GM03348 (cell line): ENCODE measurements around the gene ITPR1.
A peak's percentile ranks its signal among the peaks of the same experiment; 100 is the strongest.
"Not testable (repeated sequence)": the region's sequence is repeated elsewhere in the genome, so short reads cannot be mapped to it uniquely, and the experiment has no call there.

Experiments used
- DNase-seq: peaks from one replicate; pipeline ENCODE4 v3.0.0; 2012; ENCODE audit warnings: low spot score

The ITPR1 gene

GRCh38 chr3:4597208-4597985 is 104.2 kb downstream of the ITPR1 start:
- DNase-seq: no peak

DNA sequence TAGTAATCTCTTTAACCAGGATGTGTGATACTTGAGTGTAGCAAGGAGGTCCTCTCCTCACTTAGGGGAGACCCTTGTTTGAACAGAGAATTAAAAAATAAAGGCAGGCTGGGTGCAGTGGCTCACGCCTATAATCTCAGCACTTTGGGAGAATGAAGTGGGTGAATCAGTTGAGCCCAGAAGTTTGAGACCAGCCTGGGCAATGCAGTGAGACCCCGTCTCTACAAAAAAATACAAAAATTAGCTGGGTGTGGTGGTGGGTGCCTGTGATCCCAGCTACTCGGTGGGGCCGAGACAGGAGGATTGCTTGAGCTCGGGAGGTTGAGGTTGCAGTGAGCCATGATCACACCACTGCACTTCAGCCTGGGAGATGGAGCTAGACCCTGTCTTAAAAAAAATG is 105.1 kb downstream of the ITPR1 start:
- not testable (repeated sequence) for DNase-seq

GRCh38 chr3:4599612-4600011 is 106.5 kb downstream of the ITPR1 start:
- DNase-seq: no peak

GRCh38 chr3:4600493-4600892 is 107.3 kb downstream of the ITPR1 start:
- DNase-seq: no peak

- DNase-seq: no peak
Observed at GRCh38 chr3:4601892-4602291, 108.7 kb downstream of the ITPR1 start.

DNA sequence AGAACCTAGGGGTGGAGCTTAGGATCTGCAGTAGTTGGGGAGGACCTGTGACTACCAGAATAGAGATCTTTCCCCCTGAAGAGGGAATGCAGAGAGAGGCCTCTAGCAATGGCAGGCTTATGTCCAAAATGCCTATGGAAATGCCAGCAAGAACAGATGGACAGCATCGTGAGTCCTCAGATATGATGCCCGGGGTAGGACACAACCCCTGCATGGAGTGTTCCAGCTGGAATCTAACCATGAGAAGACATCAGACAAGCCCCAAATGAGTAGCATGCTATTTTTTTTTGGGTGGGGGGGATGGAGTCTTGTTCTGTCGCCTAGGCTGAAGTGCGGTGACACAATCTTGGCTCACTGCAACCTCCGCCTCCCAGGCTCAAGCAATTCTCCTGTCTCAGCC is 111.5 kb downstream of the ITPR1 start:
- DNase-seq: no peak

GRCh38 chr3:4606911-4607310 is 113.8 kb downstream of the ITPR1 start:
- no peak for DNase-seq

DNA sequence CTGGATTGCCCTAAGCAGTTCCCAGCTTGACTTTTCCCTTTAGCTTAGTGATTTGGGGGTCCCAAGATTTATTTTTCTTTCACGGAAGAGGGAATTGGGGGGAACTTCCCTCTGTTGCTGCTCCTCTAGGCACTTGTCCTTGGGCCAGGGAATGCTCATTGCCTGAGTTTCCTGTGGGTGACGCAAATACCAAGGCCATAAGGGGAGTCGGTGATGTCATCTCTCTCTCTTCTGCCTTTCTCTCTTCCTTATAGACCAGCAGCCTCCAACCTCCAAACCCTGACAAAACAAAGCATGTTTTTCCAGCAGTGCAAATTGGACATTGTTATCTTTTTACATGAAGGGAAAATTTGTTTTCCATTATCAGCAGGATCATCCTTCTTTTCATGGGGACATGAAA is 120.2 kb downstream of the ITPR1 start:
- DNase-seq: no peak

GRCh38 chr3:4614070-4614469 is 120.9 kb downstream of the ITPR1 start:
- no peak for DNase-seq

DNA sequence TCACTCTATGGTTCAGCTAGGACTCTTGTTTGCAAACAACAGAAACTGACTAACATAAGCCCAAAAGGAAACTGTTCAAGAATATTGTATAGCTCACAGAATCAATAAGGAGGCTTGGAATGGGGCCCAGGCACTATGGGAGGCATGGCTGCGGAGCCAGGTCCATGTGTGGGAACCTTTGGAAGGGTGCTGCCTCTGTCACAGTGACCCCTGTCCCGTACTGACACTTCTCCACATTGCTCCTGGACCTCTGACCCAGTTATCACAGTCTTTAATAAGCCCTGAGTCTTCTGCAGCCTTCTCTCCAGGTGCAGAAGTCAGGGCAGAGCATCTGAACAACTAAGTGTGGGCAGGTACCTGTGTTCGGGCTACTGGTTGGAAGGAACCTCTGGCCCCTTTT is 121.8 kb downstream of the ITPR1 start:
- no peak for DNase-seq

DNA sequence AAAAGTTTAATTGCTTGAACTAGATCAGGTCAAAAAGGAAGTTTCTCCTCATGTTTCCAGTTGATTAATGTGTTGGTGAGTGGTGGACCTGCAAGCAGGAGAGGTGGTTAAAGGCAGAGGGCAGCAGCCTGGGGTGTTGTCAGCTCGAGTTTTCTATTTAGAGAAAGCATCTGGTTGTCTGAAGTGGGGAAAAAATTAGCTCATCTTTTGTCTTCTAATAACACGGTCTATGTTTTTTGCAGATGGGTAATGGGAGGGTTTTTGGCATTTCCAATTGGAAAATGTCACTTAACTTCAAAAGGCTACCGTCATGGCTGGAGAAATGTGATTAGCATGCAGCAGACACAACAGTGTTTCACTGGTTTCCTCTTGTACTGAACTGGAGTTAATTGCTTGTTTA is 122.6 kb downstream of the ITPR1 start:
- DNase-seq: no peak

- DNase-seq: no peak
Observed at GRCh38 chr3:4623421-4623999, 130.4 kb downstream of the ITPR1 start.

- DNase-seq: no peak
Observed at GRCh38 chr3:4627651-4628375, 134.7 kb downstream of the ITPR1 start.

DNA sequence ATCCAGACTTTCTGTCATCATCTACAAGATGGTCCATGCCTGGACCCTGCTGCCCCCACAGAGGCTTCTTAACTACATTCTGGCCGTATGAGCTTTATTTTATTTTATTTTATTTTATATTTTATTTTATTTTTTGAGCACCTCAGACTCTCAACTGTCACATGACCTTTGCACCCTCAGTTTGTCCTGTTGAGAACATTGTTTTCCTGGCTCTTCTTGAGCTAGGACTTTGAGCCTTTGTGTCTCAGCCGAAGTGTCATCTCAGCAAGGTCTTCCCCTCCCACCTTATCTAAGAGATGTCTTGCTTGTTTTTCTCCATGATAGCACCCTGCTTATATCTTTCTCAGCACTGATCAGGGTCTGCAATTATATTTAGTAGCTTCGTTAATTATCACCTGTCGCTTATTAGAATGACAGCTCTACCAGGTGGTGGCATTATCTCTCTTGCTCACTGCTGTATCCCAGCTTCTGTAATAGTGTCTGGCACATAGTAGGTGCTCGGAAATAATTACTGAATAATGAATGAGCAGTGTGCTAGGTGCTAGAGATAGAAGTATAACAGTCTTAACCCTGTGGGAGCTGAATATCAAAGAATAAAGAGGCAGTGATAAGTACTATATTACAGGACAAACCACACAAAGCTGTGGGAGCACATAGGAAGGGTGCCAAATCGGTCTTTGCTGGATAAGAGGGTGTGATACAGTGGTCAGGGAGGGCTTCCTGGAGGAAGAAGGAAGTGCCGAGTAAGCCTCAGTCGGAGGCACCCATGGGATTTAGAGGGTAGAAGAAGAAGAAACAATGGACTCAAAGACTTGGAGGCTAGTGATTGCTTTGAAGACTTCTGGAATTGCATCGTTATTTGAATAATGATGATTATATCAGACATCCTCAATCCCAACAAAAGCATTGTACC is 136.2 kb downstream of the ITPR1 start:
- DNase-seq: no peak

DNA sequence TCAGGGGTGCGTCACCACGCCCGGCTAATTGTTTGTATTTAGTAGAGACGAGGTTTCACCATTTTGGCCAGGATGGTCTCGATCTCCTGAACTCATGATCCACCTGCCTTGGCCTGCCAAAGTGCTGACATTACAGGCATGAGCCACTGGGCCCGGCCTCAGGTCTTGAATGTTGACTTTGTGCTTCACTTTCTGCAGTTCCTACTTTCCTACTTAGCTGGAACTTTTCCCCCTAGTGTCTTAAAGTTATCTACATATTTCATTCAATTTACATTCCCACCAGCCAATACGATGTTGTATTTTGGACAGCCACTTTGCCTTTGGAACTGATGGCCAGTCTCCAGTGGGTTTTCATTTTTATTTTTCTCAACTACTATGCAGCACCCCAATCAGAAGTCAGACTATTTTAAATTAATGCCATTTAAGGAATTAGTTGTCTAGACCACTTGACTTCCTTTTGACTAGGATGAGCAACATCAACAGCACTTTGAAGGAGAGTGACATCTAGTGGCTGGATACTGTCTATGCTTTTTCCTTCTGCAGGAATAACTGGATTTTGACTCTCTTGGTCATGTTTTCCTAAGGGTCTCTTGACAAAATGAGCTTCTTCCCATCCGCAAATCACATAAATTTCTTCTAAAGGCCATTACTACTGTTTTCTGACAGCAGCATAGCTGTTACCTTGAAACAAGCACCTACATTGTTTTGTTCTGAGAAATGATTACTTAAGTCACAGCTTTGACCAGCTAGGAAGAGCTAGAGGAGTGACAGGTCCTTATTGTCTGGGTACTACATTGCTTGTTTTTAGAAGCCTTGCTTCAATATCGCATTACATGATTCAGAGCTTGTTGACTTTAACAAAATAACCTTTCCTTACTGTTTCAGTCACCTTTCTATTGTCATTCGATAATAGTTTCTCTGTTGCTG is 140.2 kb downstream of the ITPR1 start:
- DNase-seq: peak; percentile 83

- DNase-seq: no peak
Observed at GRCh38 chr3:4634894-4635293, 141.7 kb downstream of the ITPR1 start.

DNA sequence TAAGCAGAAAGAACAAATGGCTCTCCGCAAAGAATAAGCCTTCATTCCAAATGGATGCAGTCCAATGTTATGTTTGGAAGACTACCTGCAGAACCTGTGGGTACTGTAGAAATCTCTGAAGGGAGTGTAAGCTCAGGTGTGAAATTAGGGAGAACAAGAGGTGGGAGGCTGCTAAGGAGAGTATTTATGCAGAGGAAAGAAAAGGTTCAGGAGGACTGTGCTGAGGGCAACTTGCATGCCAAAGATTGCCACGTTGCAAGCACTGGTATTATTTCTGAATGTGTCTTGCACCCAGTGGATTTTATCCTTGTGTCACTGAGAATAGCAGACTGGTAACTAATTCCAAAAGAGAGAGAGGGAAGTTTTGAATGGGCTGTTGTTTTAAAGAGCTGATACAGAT is 144.1 kb downstream of the ITPR1 start:
- no peak for DNase-seq

DNA sequence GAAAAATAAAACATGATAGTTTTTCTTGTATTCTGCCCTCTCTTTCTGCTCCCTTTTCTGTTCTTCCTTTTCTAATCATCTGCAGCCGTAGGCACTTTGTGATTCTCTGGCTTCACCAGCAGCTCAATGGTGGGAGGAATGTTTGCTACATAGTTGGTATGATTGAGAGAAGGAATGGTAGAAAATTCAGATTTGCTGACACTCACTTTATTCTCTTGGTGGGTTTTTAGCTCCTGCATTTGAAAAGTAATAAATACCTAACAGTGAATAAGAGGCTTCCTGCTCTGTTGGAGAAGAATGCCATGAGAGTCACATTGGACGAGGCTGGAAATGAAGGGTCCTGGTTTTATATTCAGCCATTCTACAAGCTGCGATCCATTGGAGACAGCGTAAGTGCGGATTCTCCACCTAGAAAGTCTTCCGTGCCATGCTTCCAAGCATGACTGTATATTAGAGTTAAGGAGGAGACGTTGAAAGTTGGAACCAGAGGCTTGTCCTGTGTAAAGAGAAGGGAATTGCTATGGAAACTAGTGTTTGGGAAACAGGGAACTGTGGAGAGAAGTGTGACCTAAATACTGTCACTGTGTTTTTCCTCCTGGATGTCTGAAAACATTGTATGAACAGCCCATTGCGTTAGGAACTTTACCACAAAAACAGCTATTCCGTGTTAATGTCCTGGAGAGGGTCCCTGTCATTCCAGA is 148.9 kb downstream of the ITPR1 start:
- no peak for DNase-seq

DNA sequence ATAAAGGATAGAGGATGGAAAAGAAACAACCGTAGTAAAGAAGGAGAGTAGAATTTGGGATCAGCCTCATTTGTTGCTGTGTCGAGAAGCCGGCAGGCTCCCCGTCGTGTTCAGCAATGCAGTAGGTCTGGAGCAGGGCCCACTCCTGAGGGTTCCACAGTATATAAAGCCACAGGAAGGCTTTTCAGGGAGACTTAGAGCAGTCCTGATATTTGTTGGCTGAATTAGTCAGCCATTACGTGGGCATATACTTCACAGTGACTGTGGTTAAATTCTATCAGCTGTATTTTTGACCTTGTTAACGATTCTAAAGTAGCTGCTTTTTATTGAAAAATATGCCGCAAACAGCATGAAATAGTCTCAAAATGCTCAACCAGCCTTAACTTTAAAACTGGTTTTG is 149.5 kb downstream of the ITPR1 start:
- no peak for DNase-seq

GRCh38 chr3:4643904-4644547 is 150.9 kb downstream of the ITPR1 start:
- no peak for DNase-seq
